Activated T-cell treated with anti-CD3 and anti-CD28 coated beads, Interleukin-2, amount 50 U/mL, for 24 hours (primary cell): ENCODE results near the gene ONECUT1.
A peak's percentile ranks its signal among the peaks of the same experiment; 100 is the strongest.

Experiments
- DNase-seq: peaks from one replicate; pipeline ENCODE4 v3.0.0-alpha.2; 2020
- H3K27ac Mint-ChIP-seq: 2 replicates; pipeline ENCODE4 v1.8.0; 2020; ENCODE audit warnings: mild to moderate bottlenecking, mixed read lengths
- H3K27me3 Mint-ChIP-seq: 2 replicates; pipeline ENCODE4 v1.8.0; 2020; ENCODE audit warnings: mixed read lengths
- H3K36me3 Mint-ChIP-seq: 2 replicates; pipeline ENCODE4 v1.8.0; 2020; ENCODE audit warnings: low read depth, mixed read lengths
- H3K4me1 Mint-ChIP-seq: 2 replicates; pipeline ENCODE4 v1.8.0; 2020; ENCODE audit warnings: low read depth, mixed read lengths
- H3K4me3 Mint-ChIP-seq: 2 replicates; pipeline ENCODE4 v1.8.0; 2020; ENCODE audit warnings: mild to moderate bottlenecking, moderate library complexity, mixed read lengths
- H3K9me3 Mint-ChIP-seq: 2 replicates; pipeline ENCODE4 v1.8.0; 2020; ENCODE audit warnings: mixed read lengths

ONECUT1 gene

GRCh38 chr15:52733696-52734255, 56.4 kb downstream of the ONECUT1 start:
- Mint-ChIP-seq H3K36me3 (no peaks in the 10 kb centered on the region), H3K27me3 (no peaks in the 10 kb centered on the region), H3K4me1 (peaks cover 26% of the 10 kb centered on the region), H3K27ac (no peak overlapping the region), H3K4me3 (no peak overlapping the region), H3K9me3 (no peaks in the 10 kb centered on the region)
- no peak for DNase-seq

DNA sequence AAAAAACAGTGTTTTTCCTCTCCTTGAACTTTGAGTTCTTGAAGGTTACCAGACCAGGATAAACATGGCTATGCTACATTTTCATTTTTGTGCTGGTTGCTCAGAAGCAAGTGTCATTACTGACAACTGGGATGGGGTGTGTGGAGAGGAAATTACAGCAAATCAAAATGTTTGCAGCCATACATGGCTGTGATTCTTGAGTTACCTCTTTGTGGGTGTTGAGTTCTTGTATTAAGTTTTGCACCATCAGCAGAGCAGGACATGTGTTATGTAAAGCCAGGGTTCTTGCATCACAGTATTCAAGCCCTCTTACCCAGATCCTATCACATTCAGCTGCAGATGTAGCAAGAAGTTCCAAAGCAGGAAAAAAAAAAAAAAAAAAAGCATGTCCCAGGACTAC, 57.0 kb downstream of the ONECUT1 start:
- Mint-ChIP-seq H3K9me3 (no peaks in the 10 kb centered on the region), H3K27me3 (no peaks in the 10 kb centered on the region), H3K4me3 (no peak overlapping the region), H3K4me1 (peaks cover 29% of the 10 kb centered on the region), H3K36me3 (no peaks in the 10 kb centered on the region), H3K27ac (no peak overlapping the region)
- DNase-seq, result no peak

GRCh38 chr15:52732551-52732950, 57.6 kb downstream of the ONECUT1 start:
- Mint-ChIP-seq H3K36me3 (no peaks in the 10 kb centered on the region), H3K9me3 (no peaks in the 10 kb centered on the region), H3K4me3 (no peak overlapping the region), H3K27me3 (no peaks in the 10 kb centered on the region), H3K4me1 (peaks cover 34% of the 10 kb centered on the region), H3K27ac (no peak overlapping the region)
- no peak for DNase-seq

DNA sequence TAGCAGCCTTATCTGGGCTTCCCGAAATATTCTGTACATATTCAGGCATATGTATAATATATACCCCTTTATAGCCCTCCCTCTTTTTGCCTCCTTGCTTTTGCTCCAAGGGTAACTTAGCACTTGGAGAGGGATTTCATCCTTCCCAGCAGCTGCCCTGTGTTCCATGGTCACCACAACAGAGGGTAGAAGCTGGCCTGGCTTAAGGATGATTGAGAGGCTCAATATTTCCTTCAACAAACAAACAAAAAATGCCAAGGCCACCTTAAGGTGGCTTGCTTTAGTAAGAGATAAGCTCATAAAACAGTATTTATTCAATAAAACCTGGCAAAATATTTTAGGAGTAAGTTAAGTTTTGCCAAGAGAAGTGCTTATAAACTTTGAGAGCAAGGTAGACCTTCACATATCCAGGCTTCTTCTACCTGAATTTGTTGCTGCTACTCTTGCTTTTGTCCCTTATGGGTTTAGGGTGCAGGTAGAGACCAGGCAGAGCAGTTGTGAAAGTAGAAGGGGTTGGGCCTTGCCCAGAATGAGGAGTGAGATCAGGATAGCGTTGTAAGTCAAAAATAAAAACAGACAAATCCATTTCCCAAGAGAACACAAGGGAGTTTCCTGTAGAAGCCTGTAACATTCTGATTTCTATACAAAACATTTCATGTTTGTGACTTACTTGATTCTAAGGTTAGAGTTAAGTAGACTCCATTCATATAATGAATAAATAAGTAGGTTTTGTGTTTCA, 58.2 kb downstream of the ONECUT1 start:
- peaks cover 34% of the 10 kb centered on the region for H3K4me1 Mint-ChIP-seq
- H3K27me3 Mint-ChIP-seq, result no peaks in the 10 kb centered on the region
- no peaks in the 10 kb centered on the region for H3K36me3 Mint-ChIP-seq
- DNase-seq, result no peak
- H3K4me3 Mint-ChIP-seq, result no peak overlapping the region
- peak overlapping the region; percentile 7 for H3K27ac Mint-ChIP-seq
- H3K9me3 Mint-ChIP-seq, result no peaks in the 10 kb centered on the region

- H3K36me3 Mint-ChIP-seq, result no peaks in the 10 kb centered on the region
- no peak overlapping the region for H3K4me3 Mint-ChIP-seq
- H3K4me1 Mint-ChIP-seq, result peaks cover 34% of the 10 kb centered on the region
- no peak overlapping the region for H3K27ac Mint-ChIP-seq
- H3K27me3 Mint-ChIP-seq, result no peaks in the 10 kb centered on the region
- DNase-seq, result no peak
- no peaks in the 10 kb centered on the region for H3K9me3 Mint-ChIP-seq
Measured at GRCh38 chr15:52731004-52731403, 59.1 kb downstream of the ONECUT1 start.

DNA sequence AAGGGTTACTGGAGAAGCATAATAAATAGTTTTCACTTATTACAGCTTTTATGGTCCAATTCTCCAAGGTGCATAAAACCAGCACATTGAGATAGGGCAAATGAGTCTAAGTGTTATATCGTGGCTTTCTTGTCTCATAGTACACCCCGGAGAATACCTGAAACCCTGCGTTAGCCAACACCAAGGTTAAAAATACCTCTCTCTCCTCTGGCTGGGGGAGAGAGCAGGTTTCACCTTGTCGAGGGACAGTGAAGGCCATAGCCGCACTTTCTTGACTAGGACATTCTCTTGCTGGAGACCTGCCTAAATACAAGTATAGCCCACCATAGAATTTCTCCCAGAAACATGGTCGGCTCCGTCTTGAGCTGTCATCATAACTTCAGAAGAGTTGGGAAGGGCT, 59.5 kb downstream of the ONECUT1 start:
- Mint-ChIP-seq H3K27me3 (no peaks in the 10 kb centered on the region), H3K27ac (peak overlapping the region; percentile 89), H3K4me3 (no peak overlapping the region), H3K9me3 (no peaks in the 10 kb centered on the region), H3K4me1 (peaks cover 34% of the 10 kb centered on the region), H3K36me3 (no peaks in the 10 kb centered on the region)
- DNase-seq, result no peak

GRCh38 chr15:52730173-52730572, 60.0 kb downstream of the ONECUT1 start:
- Mint-ChIP-seq H3K27ac (peak overlapping the region; percentile 89), H3K4me1 (peaks cover 34% of the 10 kb centered on the region), H3K9me3 (no peaks in the 10 kb centered on the region), H3K27me3 (no peaks in the 10 kb centered on the region), H3K4me3 (no peak overlapping the region), H3K36me3 (no peaks in the 10 kb centered on the region)
- no peak for DNase-seq

- peaks cover 34% of the 10 kb centered on the region for H3K4me1 Mint-ChIP-seq
- no peak overlapping the region for H3K4me3 Mint-ChIP-seq
- no peaks in the 10 kb centered on the region for H3K27me3 Mint-ChIP-seq
- no peaks in the 10 kb centered on the region for H3K9me3 Mint-ChIP-seq
- H3K27ac Mint-ChIP-seq, result peak overlapping the region; percentile 18
- no peaks in the 10 kb centered on the region for H3K36me3 Mint-ChIP-seq
- DNase-seq, result no peak
Measured at GRCh38 chr15:52728899-52729298, 61.2 kb downstream of the ONECUT1 start.

- DNase-seq, result no peak
- Mint-ChIP-seq H3K27ac (no peak overlapping the region), H3K4me1 (peaks cover 34% of the 10 kb centered on the region)
Measured at GRCh38 chr15:52727815-52728214, 62.3 kb downstream of the ONECUT1 start.

GRCh38 chr15:52726195-52726594, 63.9 kb downstream of the ONECUT1 start:
- Mint-ChIP-seq H3K27ac (no peak overlapping the region), H3K9me3 (no peaks in the 10 kb centered on the region), H3K36me3 (no peaks in the 10 kb centered on the region), H3K4me1 (peaks cover 29% of the 10 kb centered on the region), H3K27me3 (no peaks in the 10 kb centered on the region), H3K4me3 (no peak overlapping the region)
- no peak for DNase-seq

More at GRCh38 chr15:52727815-52728214, 62.3 kb downstream of the ONECUT1 start:
- H3K36me3 Mint-ChIP-seq, result no peaks in the 10 kb centered on the region
- no peaks in the 10 kb centered on the region for H3K9me3 Mint-ChIP-seq
- no peak overlapping the region for H3K4me3 Mint-ChIP-seq
- H3K27me3 Mint-ChIP-seq, result no peaks in the 10 kb centered on the region

- Mint-ChIP-seq H3K9me3 (no peaks in the 10 kb centered on the region), H3K4me1 (no peaks in the 10 kb centered on the region), H3K4me3 (no peak overlapping the region), H3K27ac (no peak overlapping the region), H3K36me3 (no peaks in the 10 kb centered on the region), H3K27me3 (no peaks in the 10 kb centered on the region)
- DNase-seq, result no peak
Measured at GRCh38 chr15:52718551-52718950, 71.6 kb downstream of the ONECUT1 start.

GRCh38 chr15:52717924-52718323, 72.2 kb downstream of the ONECUT1 start:
- Mint-ChIP-seq H3K27me3 (no peaks in the 10 kb centered on the region), H3K4me1 (no peaks in the 10 kb centered on the region), H3K27ac (no peak overlapping the region), H3K36me3 (no peaks in the 10 kb centered on the region), H3K9me3 (no peaks in the 10 kb centered on the region), H3K4me3 (no peak overlapping the region)
- DNase-seq, result no peak

- no peaks in the 10 kb centered on the region for H3K9me3 Mint-ChIP-seq
- H3K4me1 Mint-ChIP-seq, result no peaks in the 10 kb centered on the region
- no peaks in the 10 kb centered on the region for H3K36me3 Mint-ChIP-seq
- no peak overlapping the region for H3K4me3 Mint-ChIP-seq
- H3K27me3 Mint-ChIP-seq, result no peaks in the 10 kb centered on the region
- DNase-seq, result no peak
- H3K27ac Mint-ChIP-seq, result no peak overlapping the region
Measured at GRCh38 chr15:52717481-52717880, 72.7 kb downstream of the ONECUT1 start.

- Mint-ChIP-seq H3K36me3 (no peaks in the 10 kb centered on the region), H3K9me3 (no peaks in the 10 kb centered on the region), H3K4me1 (no peaks in the 10 kb centered on the region), H3K4me3 (no peak overlapping the region), H3K27me3 (no peaks in the 10 kb centered on the region), H3K27ac (no peak overlapping the region)
- DNase-seq, result no peak
Measured at GRCh38 chr15:52716536-52716935, 73.6 kb downstream of the ONECUT1 start.

DNA sequence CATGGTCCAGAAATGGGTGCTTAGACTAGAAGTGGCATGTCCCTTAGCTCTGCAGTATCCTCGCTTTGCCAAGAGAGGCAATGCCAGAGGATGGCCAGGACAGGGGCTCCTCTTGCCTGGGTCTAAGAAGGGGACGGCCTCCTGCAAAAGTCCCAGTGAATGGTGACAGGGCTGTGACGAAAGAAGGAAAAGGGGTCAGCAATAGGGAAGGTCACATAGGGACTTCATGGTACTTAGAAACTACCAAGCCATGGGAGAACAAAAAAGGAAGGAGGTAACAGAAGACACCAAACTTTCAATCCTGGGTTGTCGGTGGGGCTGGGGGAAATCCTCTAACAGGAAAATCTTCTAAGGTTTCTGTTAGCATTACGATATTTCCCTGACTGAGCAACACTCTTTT, 74.7 kb downstream of the ONECUT1 start:
- H3K4me3 Mint-ChIP-seq, result no peak overlapping the region
- H3K4me1 Mint-ChIP-seq, result peaks cover 4% of the 10 kb centered on the region
- DNase-seq, result no peak
- H3K27ac Mint-ChIP-seq, result no peak overlapping the region
- H3K36me3 Mint-ChIP-seq, result no peaks in the 10 kb centered on the region
- no peaks in the 10 kb centered on the region for H3K27me3 Mint-ChIP-seq
- no peaks in the 10 kb centered on the region for H3K9me3 Mint-ChIP-seq
